HUES6 (cell line): Measurements from ENCODE around the gene COL2A1.

Experiments
- H3K27ac ChIP-seq: 2 replicates; pipeline ENCODE4 v1.7.0; 2013; ENCODE audit warnings: low read depth, mild to moderate bottlenecking, low read length, inconsistent platforms
- H3K27me3 ChIP-seq: 2 replicates; pipeline ENCODE4 v1.6.1; 2013; ENCODE audit warnings: low read length; ENCODE audit not compliant: control insufficient read depth, insufficient read depth
- H3K36me3 ChIP-seq: 2 replicates; pipeline ENCODE4 v1.6.1; 2013; ENCODE audit warnings: low read length; ENCODE audit not compliant: control insufficient read depth, insufficient read depth
- H3K4me1 ChIP-seq: 2 replicates; pipeline ENCODE4 v1.6.1; 2013; ENCODE audit warnings: low read length; ENCODE audit not compliant: control insufficient read depth, insufficient read depth
- H3K4me3 ChIP-seq: 2 replicates; pipeline ENCODE4 v1.5.1; 2013; ENCODE audit warnings: low read depth, low read length
- H3K9ac ChIP-seq: one replicate; pipeline ENCODE4 v1.6.1; 2013; ENCODE audit warnings: mild to moderate bottlenecking, low read length
- H3K9me3 ChIP-seq: 2 replicates; pipeline ENCODE4 v1.6.1; 2013; ENCODE audit warnings: low read depth, low read length; ENCODE audit not compliant: control insufficient read depth, insufficient read depth

The COL2A1 gene

GRCh38 chr12:47955059-47955458 is 49.2 kb downstream of the COL2A1 start:
- Histone ChIP-seq H3K36me3 (no peaks in the 10 kb centered on the region), H3K27ac (no peak overlapping the region), H3K9me3 (peaks cover 18% of the 10 kb centered on the region), H3K4me1 (peaks cover 6% of the 10 kb centered on the region; the same call in 1 of the 2 replicates), H3K9ac (no peak overlapping the region), H3K27me3 (peaks cover 49% of the 10 kb centered on the region), H3K4me3 (no peak overlapping the region)

GRCh38 chr12:47954467-47955045 is 49.7 kb downstream of the COL2A1 start:
- H3K4me1 ChIP-seq = peaks cover 9% of the 10 kb centered on the region; the same call in 1 of the 2 replicates
- H3K9me3 ChIP-seq = peaks cover 18% of the 10 kb centered on the region
- no peak overlapping the region for H3K27ac ChIP-seq
- no peak overlapping the region for H3K4me3 ChIP-seq
- peaks cover 54% of the 10 kb centered on the region for H3K27me3 ChIP-seq
- no peak overlapping the region for H3K9ac ChIP-seq
- no peaks in the 10 kb centered on the region for H3K36me3 ChIP-seq

DNA sequence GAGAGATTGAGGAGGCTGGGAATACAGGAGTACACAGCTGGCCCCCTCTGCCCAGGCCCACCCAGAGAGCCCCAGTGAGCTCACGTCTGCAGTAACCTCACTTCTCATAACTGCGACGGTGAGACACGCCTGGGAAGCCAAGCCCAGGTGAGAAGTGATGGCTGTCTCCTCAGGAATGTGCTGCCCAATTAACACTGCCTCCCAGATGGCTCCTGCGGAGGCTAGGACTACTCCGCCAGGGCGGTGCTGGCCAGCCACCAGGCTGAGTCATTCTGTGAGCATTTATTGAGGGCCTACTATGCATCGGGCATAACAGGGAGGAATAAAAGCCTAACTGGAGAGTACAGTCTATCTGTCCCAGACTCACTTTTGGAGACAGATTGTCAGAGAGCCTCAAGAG is 50.2 kb downstream of the COL2A1 start:
- no peak overlapping the region for H3K4me3 ChIP-seq
- H3K36me3 ChIP-seq = no peaks in the 10 kb centered on the region
- H3K4me1 ChIP-seq = peaks cover 9% of the 10 kb centered on the region; the same call in 1 of the 2 replicates
- H3K27ac ChIP-seq = no peak overlapping the region
- H3K27me3 ChIP-seq = peaks cover 57% of the 10 kb centered on the region
- H3K9ac ChIP-seq = no peak overlapping the region
- peaks cover 18% of the 10 kb centered on the region for H3K9me3 ChIP-seq

- no peak overlapping the region for H3K9ac ChIP-seq
- peaks cover 79% of the 10 kb centered on the region for H3K27me3 ChIP-seq
Observed at GRCh38 chr12:47950856-47951468, 53.3 kb downstream of the COL2A1 start.

GRCh38 chr12:47949441-47950341 is 54.6 kb downstream of the COL2A1 start:
- Histone ChIP-seq H3K4me3 (no peak overlapping the region), H3K9me3 (no peaks in the 10 kb centered on the region), H3K4me1 (peaks cover 12% of the 10 kb centered on the region; the same call in 1 of the 2 replicates), H3K9ac (no peak overlapping the region), H3K27ac (no peak overlapping the region), H3K36me3 (no peaks in the 10 kb centered on the region), H3K27me3 (peaks cover 80% of the 10 kb centered on the region)

More at GRCh38 chr12:47950856-47951468, 53.3 kb downstream of the COL2A1 start:
- Histone ChIP-seq H3K4me3 (no peak overlapping the region), H3K4me1 (peaks cover 12% of the 10 kb centered on the region; the same call in 1 of the 2 replicates), H3K27ac (no peak overlapping the region), H3K9me3 (no peaks in the 10 kb centered on the region), H3K36me3 (no peaks in the 10 kb centered on the region)

- H3K4me1 ChIP-seq = peaks cover 7% of the 10 kb centered on the region; the same call in 1 of the 2 replicates
- no peak overlapping the region for H3K9ac ChIP-seq
Observed at GRCh38 chr12:47947341-47947740, 56.9 kb downstream of the COL2A1 start.

GRCh38 chr12:47946413-47947323 is 57.6 kb downstream of the COL2A1 start:
- H3K36me3 ChIP-seq = no peaks in the 10 kb centered on the region
- peaks cover 79% of the 10 kb centered on the region for H3K27me3 ChIP-seq
- H3K4me3 ChIP-seq = no peak overlapping the region
- no peaks in the 10 kb centered on the region for H3K9me3 ChIP-seq
- H3K9ac ChIP-seq = no peak overlapping the region
- H3K27ac ChIP-seq = no peak overlapping the region
- peaks cover 10% of the 10 kb centered on the region for H3K4me1 ChIP-seq

More at GRCh38 chr12:47947341-47947740, 56.9 kb downstream of the COL2A1 start:
- Histone ChIP-seq H3K27ac (no peak overlapping the region), H3K27me3 (peaks cover 80% of the 10 kb centered on the region), H3K36me3 (no peaks in the 10 kb centered on the region), H3K4me3 (no peak overlapping the region), H3K9me3 (no peaks in the 10 kb centered on the region)

DNA sequence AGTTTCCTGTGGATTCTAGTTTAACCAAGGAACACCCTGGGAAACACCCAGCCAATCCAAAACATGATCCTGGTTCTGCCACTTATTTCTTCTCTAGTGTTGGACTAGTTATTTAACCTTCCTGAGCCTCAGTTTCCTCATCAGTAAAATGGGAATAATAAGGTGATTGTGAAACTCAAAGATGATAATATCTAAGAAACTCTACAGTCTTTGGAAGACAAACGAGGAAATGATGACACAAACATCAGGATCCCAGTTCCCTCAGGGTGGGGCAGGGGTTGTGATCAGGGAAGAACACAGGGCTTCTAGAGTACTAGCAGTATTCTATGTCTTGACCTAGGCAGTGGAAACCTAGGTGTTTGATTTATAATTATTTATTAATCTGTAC is 58.9 kb downstream of the COL2A1 start:
- no peak overlapping the region for H3K4me3 ChIP-seq
- H3K27me3 ChIP-seq = peaks cover 81% of the 10 kb centered on the region
- H3K4me1 ChIP-seq = peaks cover 15% of the 10 kb centered on the region
- no peak overlapping the region for H3K9ac ChIP-seq
- no peak overlapping the region for H3K27ac ChIP-seq
- H3K36me3 ChIP-seq = no peaks in the 10 kb centered on the region
- no peaks in the 10 kb centered on the region for H3K9me3 ChIP-seq

DNA sequence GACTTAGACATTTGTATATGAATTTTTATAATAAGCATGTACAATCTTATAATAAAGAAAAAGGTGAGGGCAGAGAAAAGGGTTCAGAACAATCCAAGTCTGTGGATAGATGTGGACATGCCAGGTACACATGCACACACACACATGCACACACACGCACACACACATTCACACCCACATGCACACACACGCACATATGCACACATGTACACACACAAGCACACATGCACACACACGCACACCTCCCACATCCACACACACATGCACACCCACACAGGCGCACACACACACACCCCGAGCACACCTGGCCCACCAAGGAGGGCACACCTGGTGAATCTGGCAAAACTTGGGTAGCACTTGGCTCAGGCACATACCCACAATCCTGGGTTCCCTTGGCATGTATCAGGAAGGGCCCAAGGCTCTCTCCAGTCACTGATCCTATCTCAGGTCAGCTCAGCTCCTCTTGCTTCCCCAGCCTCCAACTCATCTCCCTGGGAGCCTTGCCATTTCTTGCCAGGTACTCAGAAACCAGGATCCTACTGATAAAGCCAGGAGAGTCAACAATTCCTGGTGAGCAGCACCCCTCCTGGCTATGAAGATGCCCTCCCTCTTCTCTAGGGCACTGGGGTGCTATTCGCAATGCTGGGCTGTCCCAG is 59.5 kb downstream of the COL2A1 start:
- Histone ChIP-seq H3K27me3 (peaks cover 84% of the 10 kb centered on the region), H3K4me1 (peaks cover 14% of the 10 kb centered on the region), H3K4me3 (no peak overlapping the region), H3K9ac (no peak overlapping the region), H3K36me3 (no peaks in the 10 kb centered on the region), H3K27ac (no peak overlapping the region), H3K9me3 (no peaks in the 10 kb centered on the region)
